ENCODE data around the gene SPDYC. TPM values are rescaled to one million over a fixed set of nuclear protein-coding genes. Genes with fewer than 3 reads are reported as not detected.
A peak's percentile ranks its signal among the peaks of the same experiment; 100 is the strongest.

Gene SPDYC
- total RNA-seq, 2 experiments from 2014 or later: not detected

GRCh38 chr11:65182258-65183170, 12.5 kb downstream of the SPDYC start:
- Histone ChIP-seq H3K4me2 (ENCODE audit: low read length) (peak overlapping the region; percentile 98), H3K36me3 (ENCODE audit: insufficient read depth, low read length) (peaks cover 7% of the 10 kb centered on the region; the same call in 1 of the 2 replicates), H3K27ac (ENCODE audit: low read depth, low read length, poor library complexity, severe bottlenecking) (peak overlapping the region; percentile 64), H3K4me1 (ENCODE audit: insufficient read depth, low read length, poor library complexity, severe bottlenecking) (peaks cover 26% of the 10 kb centered on the region), H3K4me3 (ENCODE audit: low read depth, low read length, poor library complexity, severe bottlenecking) (peak overlapping the region; percentile 91), H3K9me2 (ENCODE audit: insufficient read depth, low read length) (no peaks in the 10 kb centered on the region), H4K20me1 (ENCODE audit: insufficient read depth, low read length) (no peaks in the 10 kb centered on the region), H2AFZ (ENCODE audit: low read length) (peak overlapping the region; percentile 56; the same call in 1 of the 2 replicates), H3K79me2 (ENCODE audit: insufficient read depth, low read depth, low read length) (peaks cover 3% of the 10 kb centered on the region; the same call in 1 of the 2 replicates), H3K9me3 (ENCODE audit: low read length) (no peaks in the 10 kb centered on the region)
- peak; percentile 25 for DNase-seq (ENCODE audit: low spot score)
- no TSS peak for BruUV-seq (replicated peaks)
- POLR2A ChIA-PET: interaction anchor here (0.7 to 2.2 kb wide), 4 partner anchors 47 to 79 kb away, joined by 4 to 13 read pairs (median 6); partner anchors contain the start of genes FAU and POLA2
- no peak for TF ChIP-seq CTCF (conservative IDR thresholded peaks at IDR 0.05; ENCODE audit: low read length)
- CTCF ChIA-PET (ENCODE audit: unreplicated experiment): interaction anchor here (1.1 kb wide), 2 partner anchors 9 to 46 kb away, joined by 3 to 5 read pairs; no protein-coding TSS in a partner anchor
- intact Hi-C loops (cut with micrococcal nuclease; ENCODE audit: unreplicated experiment): loop anchor here (5.0 kb wide), 1 partner anchor 170 kb away; the partner anchor contains the start of gene ARL2

- Histone ChIP-seq H3K4me3 (ENCODE audit: low read depth, low read length, poor library complexity, severe bottlenecking) (peak overlapping the region; percentile 91), H4K20me1 (ENCODE audit: insufficient read depth, low read length) (no peaks in the 10 kb centered on the region), H3K4me1 (ENCODE audit: insufficient read depth, low read length, poor library complexity, severe bottlenecking) (peaks cover 26% of the 10 kb centered on the region), H2AFZ (ENCODE audit: low read length) (no peak overlapping the region), H3K9me3 (ENCODE audit: low read length) (no peaks in the 10 kb centered on the region), H3K4me2 (ENCODE audit: low read length) (peak overlapping the region; percentile 98), H3K9me2 (ENCODE audit: insufficient read depth, low read length) (no peaks in the 10 kb centered on the region), H3K36me3 (ENCODE audit: insufficient read depth, low read length) (peaks cover 12% of the 10 kb centered on the region; the same call in 1 of the 2 replicates), H3K27ac (ENCODE audit: low read depth, low read length, poor library complexity, severe bottlenecking) (no peak overlapping the region), H3K79me2 (ENCODE audit: insufficient read depth, low read depth, low read length) (peaks cover 3% of the 10 kb centered on the region; the same call in 1 of the 2 replicates)
- DNase-seq (ENCODE audit: low spot score): no peak
- TF ChIP-seq EZH2phosphoT487 (IDR thresholded peaks at IDR 0.05; ENCODE audit: borderline replicate concordance, low read depth, low read length) (no peak), CTCF (conservative IDR thresholded peaks at IDR 0.05; ENCODE audit: low read length) (no peak)
- ChIA-PET CTCF (ENCODE audit: unreplicated experiment) (interaction anchor here (1.1 kb wide), 1 partner anchor 8 kb away, joined by 3 read pairs; no protein-coding TSS in a partner anchor), POLR2A (interaction anchor here (0.7 to 1.8 kb wide), 3 partner anchors 52 to 155 kb away, joined by 3 to 7 read pairs (median 5); partner anchors contain the start of gene FAU)
- intact Hi-C loops (cut with micrococcal nuclease; ENCODE audit: unreplicated experiment): loop anchor here (5.0 kb wide), 1 partner anchor 171 kb away; the partner anchor contains the start of gene ARL2
- no TSS peak for BruUV-seq (replicated peaks)
Observed at GRCh38 chr11:65183201-65183891, 13.3 kb downstream of the SPDYC start.

All from OCI-LY7 (cell line).